WTC11 (cell line): ENCODE measurements around the gene IL17RB. TPM values are rescaled to one million over a fixed set of nuclear protein-coding genes. Genes with fewer than 3 reads are reported as not detected.

Experiments
- CBFB ChIP-seq: sonication (generic); formaldehyde crosslinking; IDR thresholded peaks from 2 replicates; pipeline ENCODE4 v1.8.1; 2022; ENCODE audit warnings: mild to moderate bottlenecking, low read depth, missing genetic modification reagents
- SMAD4 ChIP-seq: sonication (generic); formaldehyde crosslinking; IDR thresholded peaks from 2 replicates; pipeline ENCODE4 v1.8.0; 2022; ENCODE audit warnings: mild to moderate bottlenecking, missing genetic modification reagents
- SOX15 ChIP-seq: fragments of 250-450 bp; sonication (Bioruptor Pico); IDR thresholded peaks from 2 replicates; pipeline ENCODE4 v1.9.0; 2021; ENCODE audit warnings: mild to moderate bottlenecking
- ZNF317 ChIP-seq: sonication (generic); formaldehyde crosslinking; IDR thresholded peaks from 2 replicates; pipeline ENCODE4 v1.8.1; 2023; ENCODE audit warnings: low read depth, mild to moderate bottlenecking, moderate library complexity, missing genetic modification reagents, borderline replicate concordance
- ZNF416 ChIP-seq: fragments of 250-450 bp; sonication (Bioruptor Pico); IDR thresholded peaks from 2 replicates; pipeline ENCODE4 v1.9.0; 2021; ENCODE audit warnings: mild to moderate bottlenecking, inconsistent platforms
- total RNA-seq: library from RNA; stranded (reverse); gene quantifications from 3 replicates; pipeline ENCODE4 v1.2.3, GENCODE V29; 2021
- TF ChIP-seq, protein P1 (sequence below): fragments of 250-450 bp; sonication (Bioruptor Pico); IDR thresholded peaks from 2 replicates; pipeline ENCODE4 v1.9.0; 2021; ENCODE audit warnings: mild to moderate bottlenecking
- TF ChIP-seq, protein P2 (sequence below): sonication (generic); formaldehyde crosslinking; IDR thresholded peaks from 2 replicates; pipeline ENCODE4 v1.8.0; 2023; ENCODE audit warnings: mild to moderate bottlenecking, missing genetic modification reagents
- TF ChIP-seq, protein P3 (sequence below): sonication (generic); formaldehyde crosslinking; conservative IDR thresholded peaks from 2 replicates; pipeline ENCODE4 v1.8.1; 2023; ENCODE audit warnings: mild to moderate bottlenecking, low read depth, missing genetic modification reagents, moderate library complexity
- TF ChIP-seq, protein P4 (sequence below): sonication (generic); formaldehyde crosslinking; IDR thresholded peaks from 2 replicates; pipeline ENCODE4 v1.8.1; 2023; ENCODE audit warnings: mild to moderate bottlenecking, missing genetic modification reagents, moderate library complexity

The IL17RB gene
- total RNA-seq, 1 experiment from 2014 or later: 5.6 TPM

GRCh38 chr3:53913401-53913800 is 67.0 kb downstream of the IL17RB start (continued):
- TF ChIP-seq, protein P1, sequence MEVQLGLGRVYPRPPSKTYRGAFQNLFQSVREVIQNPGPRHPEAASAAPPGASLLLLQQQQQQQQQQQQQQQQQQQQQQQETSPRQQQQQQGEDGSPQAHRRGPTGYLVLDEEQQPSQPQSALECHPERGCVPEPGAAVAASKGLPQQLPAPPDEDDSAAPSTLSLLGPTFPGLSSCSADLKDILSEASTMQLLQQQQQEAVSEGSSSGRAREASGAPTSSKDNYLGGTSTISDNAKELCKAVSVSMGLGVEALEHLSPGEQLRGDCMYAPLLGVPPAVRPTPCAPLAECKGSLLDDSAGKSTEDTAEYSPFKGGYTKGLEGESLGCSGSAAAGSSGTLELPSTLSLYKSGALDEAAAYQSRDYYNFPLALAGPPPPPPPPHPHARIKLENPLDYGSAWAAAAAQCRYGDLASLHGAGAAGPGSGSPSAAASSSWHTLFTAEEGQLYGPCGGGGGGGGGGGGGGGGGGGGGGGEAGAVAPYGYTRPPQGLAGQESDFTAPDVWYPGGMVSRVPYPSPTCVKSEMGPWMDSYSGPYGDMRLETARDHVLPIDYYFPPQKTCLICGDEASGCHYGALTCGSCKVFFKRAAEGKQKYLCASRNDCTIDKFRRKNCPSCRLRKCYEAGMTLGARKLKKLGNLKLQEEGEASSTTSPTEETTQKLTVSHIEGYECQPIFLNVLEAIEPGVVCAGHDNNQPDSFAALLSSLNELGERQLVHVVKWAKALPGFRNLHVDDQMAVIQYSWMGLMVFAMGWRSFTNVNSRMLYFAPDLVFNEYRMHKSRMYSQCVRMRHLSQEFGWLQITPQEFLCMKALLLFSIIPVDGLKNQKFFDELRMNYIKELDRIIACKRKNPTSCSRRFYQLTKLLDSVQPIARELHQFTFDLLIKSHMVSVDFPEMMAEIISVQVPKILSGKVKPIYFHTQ (CRISPR knock-in tag): no peak
- no peak for TF ChIP-seq ZNF416 (CRISPR knock-in tag)
- TF ChIP-seq, protein P2, sequence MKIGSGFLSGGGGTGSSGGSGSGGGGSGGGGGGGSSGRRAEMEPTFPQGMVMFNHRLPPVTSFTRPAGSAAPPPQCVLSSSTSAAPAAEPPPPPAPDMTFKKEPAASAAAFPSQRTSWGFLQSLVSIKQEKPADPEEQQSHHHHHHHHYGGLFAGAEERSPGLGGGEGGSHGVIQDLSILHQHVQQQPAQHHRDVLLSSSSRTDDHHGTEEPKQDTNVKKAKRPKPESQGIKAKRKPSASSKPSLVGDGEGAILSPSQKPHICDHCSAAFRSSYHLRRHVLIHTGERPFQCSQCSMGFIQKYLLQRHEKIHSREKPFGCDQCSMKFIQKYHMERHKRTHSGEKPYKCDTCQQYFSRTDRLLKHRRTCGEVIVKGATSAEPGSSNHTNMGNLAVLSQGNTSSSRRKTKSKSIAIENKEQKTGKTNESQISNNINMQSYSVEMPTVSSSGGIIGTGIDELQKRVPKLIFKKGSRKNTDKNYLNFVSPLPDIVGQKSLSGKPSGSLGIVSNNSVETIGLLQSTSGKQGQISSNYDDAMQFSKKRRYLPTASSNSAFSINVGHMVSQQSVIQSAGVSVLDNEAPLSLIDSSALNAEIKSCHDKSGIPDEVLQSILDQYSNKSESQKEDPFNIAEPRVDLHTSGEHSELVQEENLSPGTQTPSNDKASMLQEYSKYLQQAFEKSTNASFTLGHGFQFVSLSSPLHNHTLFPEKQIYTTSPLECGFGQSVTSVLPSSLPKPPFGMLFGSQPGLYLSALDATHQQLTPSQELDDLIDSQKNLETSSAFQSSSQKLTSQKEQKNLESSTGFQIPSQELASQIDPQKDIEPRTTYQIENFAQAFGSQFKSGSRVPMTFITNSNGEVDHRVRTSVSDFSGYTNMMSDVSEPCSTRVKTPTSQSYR (CRISPR knock-in tag): no peak
- TF ChIP-seq, protein P3, sequence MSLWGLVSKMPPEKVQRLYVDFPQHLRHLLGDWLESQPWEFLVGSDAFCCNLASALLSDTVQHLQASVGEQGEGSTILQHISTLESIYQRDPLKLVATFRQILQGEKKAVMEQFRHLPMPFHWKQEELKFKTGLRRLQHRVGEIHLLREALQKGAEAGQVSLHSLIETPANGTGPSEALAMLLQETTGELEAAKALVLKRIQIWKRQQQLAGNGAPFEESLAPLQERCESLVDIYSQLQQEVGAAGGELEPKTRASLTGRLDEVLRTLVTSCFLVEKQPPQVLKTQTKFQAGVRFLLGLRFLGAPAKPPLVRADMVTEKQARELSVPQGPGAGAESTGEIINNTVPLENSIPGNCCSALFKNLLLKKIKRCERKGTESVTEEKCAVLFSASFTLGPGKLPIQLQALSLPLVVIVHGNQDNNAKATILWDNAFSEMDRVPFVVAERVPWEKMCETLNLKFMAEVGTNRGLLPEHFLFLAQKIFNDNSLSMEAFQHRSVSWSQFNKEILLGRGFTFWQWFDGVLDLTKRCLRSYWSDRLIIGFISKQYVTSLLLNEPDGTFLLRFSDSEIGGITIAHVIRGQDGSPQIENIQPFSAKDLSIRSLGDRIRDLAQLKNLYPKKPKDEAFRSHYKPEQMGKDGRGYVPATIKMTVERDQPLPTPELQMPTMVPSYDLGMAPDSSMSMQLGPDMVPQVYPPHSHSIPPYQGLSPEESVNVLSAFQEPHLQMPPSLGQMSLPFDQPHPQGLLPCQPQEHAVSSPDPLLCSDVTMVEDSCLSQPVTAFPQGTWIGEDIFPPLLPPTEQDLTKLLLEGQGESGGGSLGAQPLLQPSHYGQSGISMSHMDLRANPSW (CRISPR knock-in tag): no peak
- TF ChIP-seq ZNF317: no peak
- TF ChIP-seq SOX15 (CRISPR knock-in tag): no peak
- TF ChIP-seq CBFB (CRISPR knock-in tag): no peak
- TF ChIP-seq SMAD4 (CRISPR knock-in tag): no peak
- TF ChIP-seq, protein P4, sequence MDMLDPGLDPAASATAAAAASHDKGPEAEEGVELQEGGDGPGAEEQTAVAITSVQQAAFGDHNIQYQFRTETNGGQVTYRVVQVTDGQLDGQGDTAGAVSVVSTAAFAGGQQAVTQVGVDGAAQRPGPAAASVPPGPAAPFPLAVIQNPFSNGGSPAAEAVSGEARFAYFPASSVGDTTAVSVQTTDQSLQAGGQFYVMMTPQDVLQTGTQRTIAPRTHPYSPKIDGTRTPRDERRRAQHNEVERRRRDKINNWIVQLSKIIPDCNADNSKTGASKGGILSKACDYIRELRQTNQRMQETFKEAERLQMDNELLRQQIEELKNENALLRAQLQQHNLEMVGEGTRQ (CRISPR knock-in tag): no peak

Other genes starting within 250 kb of the IL17RB start
- gene CHDH, start 149 bp upstream of the IL17RB start, total RNA-seq: 9.5 to 11.7 TPM (median 10.6 TPM) in 3 replicates
- 23.3 to 29.9 TPM (median 26.3 TPM) in 3 replicates for gene ACTR8, start 35.6 kb downstream of the IL17RB start, total RNA-seq
- 32.7 to 38.7 TPM (median 34.4 TPM) in 3 replicates for gene SELENOK, start 45.3 kb downstream of the IL17RB start, total RNA-seq